ENCODE measurements around the gene WWOX.

- TF ChIP-seq POLR2A (IDR thresholded peaks at IDR 0.05), result no peak
- TF ChIP-seq CTCF (IDR thresholded peaks at IDR 0.05), result peak in 3 of 4 experiments; percentile 12 to 46 (median 24)
Observed at GRCh38 chr16:78478267-78478861, 378.9 kb downstream of the WWOX start.
